Central memory CD8-positive, alpha-beta T cell (primary cell): ENCODE results near the gene ECHDC3.
A peak's percentile ranks its signal among the peaks of the same experiment; 100 is the strongest.
"Not testable (repeated sequence)": the region's sequence is repeated elsewhere in the genome, so short reads cannot be mapped to it uniquely, and the experiment has no call there.

ENCODE experiments used
- ATAC-seq: fragments of 150-1000 bp; cut with Tn5 transposase; replicated peaks from 2 replicates; pipeline ENCODE4 v1.10.0; 2022; ENCODE audit warnings: mild to moderate bottlenecking, moderate FRiP score, moderate number of reproducible peaks; ENCODE audit not compliant: poor library complexity, severe bottlenecking; ENCODE audit errors: extremely low read depth
- DNase-seq, 2 donors: peaks; one replicate each; pipeline ENCODE4 v3.0.0; 2021; ENCODE audit warnings: low spot score in 2 of 2
- H3K27ac Mint-ChIP-seq: one replicate; pipeline ENCODE4 v1.8.0; 2022; ENCODE audit warnings: low read depth, mild to moderate bottlenecking, moderate library complexity, mixed read lengths
- H3K27me3 Mint-ChIP-seq: one replicate; pipeline ENCODE4 v1.8.0; 2022; ENCODE audit warnings: mixed read lengths
- H3K36me3 Mint-ChIP-seq: one replicate; pipeline ENCODE4 v1.8.0; 2022; ENCODE audit warnings: mild to moderate bottlenecking, moderate library complexity, mixed read lengths; ENCODE audit not compliant: insufficient read depth
- H3K4me1 Mint-ChIP-seq: one replicate; pipeline ENCODE4 v1.8.0; 2022; ENCODE audit warnings: mixed read lengths
- H3K4me3 Mint-ChIP-seq: one replicate; pipeline ENCODE4 v1.8.0; 2022; ENCODE audit warnings: mild to moderate bottlenecking, moderate library complexity, mixed read lengths
- H3K9me3 Mint-ChIP-seq: one replicate; pipeline ENCODE4 v1.8.0; 2022; ENCODE audit warnings: mixed read lengths

Gene ECHDC3

DNA sequence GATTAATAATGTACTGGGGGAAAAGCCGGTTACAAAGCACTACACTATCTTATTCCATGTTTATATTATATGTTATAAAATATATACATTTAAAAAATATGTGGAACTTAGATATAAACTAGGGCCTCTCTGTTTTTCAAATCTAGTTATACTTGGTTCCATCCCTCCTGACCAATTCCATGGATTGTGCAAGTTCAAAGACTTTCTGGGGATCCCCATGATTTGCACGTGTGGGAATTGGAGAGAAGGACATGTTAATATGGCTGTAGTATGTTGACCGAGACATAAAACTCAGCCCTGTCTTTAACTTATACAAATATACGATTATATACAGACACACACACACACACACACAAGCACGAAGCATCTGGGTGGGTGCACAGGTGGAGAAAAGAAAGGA is 18.8 kb upstream of the ECHDC3 start:
- Mint-ChIP-seq H3K4me3 (no peak overlapping the region), H3K36me3 (peaks cover 2% of the 10 kb centered on the region), H3K27me3 (peaks cover 56% of the 10 kb centered on the region), H3K9me3 (no peaks in the 10 kb centered on the region), H3K4me1 (peaks cover 7% of the 10 kb centered on the region), H3K27ac (no peak overlapping the region)
- no peak for ATAC-seq
- DNase-seq = no peak

DNA sequence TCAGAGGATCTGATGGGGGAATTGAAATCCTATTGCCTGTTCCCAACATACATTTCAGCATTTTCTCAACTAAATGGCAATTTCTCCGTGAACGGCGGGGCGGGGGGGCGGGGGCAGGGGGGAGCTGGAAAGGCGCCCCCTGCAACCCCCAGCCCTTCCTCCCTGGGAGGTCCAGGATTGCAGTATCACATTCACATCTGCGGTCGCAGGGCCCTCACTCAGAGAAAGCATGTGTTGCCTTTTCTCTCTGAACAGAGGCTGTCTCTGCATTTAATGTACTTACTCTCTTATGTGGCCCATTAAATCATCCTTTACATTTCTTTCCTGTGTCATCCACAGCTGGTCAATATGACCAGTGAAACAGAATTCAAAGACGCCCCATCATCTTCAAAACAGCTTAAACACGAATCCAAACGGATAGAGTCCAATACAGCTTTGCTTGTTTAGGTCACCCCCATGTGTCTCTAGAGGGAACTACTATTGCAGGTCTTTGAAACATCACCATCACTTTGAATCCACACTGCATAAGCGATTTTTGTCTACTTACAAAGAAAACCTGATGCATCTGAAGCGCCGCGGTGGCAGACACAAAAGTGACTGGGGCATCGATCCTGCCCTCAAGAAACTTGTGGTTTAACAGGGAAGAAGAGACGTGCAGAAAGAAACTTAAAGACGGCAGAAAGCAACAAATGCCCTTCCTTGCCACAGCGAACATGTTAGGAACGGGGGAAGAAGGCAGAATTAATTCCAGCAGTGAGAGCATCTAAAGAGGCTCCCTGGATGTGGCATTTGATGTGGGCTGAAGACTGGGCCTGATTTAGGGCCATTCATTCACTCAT is 17.0 kb upstream of the ECHDC3 start:
- peaks cover 49% of the 10 kb centered on the region for H3K27me3 Mint-ChIP-seq
- no peak overlapping the region for H3K4me3 Mint-ChIP-seq
- H3K36me3 Mint-ChIP-seq = no peaks in the 10 kb centered on the region
- DNase-seq = no peak
- peaks cover 7% of the 10 kb centered on the region for H3K4me1 Mint-ChIP-seq
- no peak for ATAC-seq
- H3K27ac Mint-ChIP-seq = no peak overlapping the region
- no peaks in the 10 kb centered on the region for H3K9me3 Mint-ChIP-seq

DNA sequence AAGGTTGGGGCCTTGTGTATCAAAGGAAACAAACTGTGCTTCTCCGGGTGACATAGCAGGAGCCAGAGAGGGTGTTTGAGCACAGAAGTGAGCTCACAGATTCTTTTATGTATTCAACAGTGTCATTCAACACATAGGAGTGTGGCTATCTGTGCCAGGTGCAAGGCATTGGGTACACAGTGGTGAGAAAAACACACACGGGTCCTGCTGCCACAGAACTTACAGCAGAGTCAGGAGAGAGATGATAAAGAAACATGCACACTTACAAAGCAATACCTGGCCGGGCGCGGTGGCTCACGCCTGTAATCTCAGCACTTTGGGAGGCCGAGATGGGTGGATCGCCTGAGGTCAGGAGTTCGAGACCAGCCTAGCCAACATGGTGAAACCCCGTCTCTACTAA is 16.3 kb upstream of the ECHDC3 start:
- no peak for ATAC-seq
- Mint-ChIP-seq H3K9me3 (no peaks in the 10 kb centered on the region), H3K36me3 (no peaks in the 10 kb centered on the region), H3K4me1 (peaks cover 7% of the 10 kb centered on the region), H3K4me3 (no peak overlapping the region), H3K27me3 (peaks cover 42% of the 10 kb centered on the region), H3K27ac (no peak overlapping the region)
- no peak for DNase-seq

DNA sequence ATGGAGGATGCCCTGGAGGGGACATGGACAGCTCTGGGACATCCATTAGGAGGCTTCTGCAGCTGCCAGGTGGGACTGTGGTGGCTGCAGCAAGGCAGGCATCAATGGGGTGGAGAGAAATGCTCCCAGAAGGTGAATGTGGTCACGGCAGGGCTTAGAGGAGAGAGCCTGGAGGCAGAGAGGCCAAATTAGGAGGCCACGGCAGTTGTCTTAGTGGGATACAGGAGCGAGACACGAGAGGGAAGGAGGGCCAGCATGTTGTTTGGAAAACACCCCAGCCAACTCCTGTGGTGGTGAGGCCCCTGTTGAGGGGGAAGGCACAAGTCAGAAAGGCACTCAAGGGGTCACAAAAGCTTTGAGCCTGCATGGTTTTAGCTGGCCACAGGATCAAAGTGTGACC is 14.6 kb upstream of the ECHDC3 start:
- ATAC-seq (no peak), DNase-seq (no peak)
- Mint-ChIP-seq H3K4me1 (peaks cover 7% of the 10 kb centered on the region), H3K9me3 (no peaks in the 10 kb centered on the region), H3K36me3 (no peaks in the 10 kb centered on the region), H3K27me3 (peaks cover 25% of the 10 kb centered on the region), H3K27ac (no peak overlapping the region), H3K4me3 (no peak overlapping the region)

DNA sequence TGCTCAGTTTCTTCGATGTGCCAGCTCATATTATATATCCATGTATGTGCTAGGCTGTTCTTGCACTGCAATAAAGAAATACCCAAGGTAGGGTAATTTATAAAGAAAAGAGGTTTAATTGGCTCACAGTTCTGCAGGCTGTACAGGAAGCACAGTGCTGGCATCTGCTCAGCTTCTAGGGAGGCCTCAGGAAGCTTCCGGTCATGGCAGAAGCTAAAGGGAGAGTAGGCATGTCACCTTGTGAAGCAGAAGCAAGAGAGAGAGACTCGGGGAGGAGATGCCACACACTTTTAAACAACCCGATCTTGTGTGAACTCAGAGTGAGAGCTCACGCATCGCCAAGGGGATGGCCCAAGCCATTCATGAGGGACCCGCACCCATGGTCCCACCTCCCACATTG is 13.8 kb upstream of the ECHDC3 start:
- ATAC-seq (no peak), DNase-seq (no peak)
- Mint-ChIP-seq H3K27me3 (peaks cover 23% of the 10 kb centered on the region), H3K36me3 (no peaks in the 10 kb centered on the region), H3K4me1 (peaks cover 7% of the 10 kb centered on the region), H3K9me3 (no peaks in the 10 kb centered on the region), H3K4me3 (no peak overlapping the region), H3K27ac (no peak overlapping the region)

DNA sequence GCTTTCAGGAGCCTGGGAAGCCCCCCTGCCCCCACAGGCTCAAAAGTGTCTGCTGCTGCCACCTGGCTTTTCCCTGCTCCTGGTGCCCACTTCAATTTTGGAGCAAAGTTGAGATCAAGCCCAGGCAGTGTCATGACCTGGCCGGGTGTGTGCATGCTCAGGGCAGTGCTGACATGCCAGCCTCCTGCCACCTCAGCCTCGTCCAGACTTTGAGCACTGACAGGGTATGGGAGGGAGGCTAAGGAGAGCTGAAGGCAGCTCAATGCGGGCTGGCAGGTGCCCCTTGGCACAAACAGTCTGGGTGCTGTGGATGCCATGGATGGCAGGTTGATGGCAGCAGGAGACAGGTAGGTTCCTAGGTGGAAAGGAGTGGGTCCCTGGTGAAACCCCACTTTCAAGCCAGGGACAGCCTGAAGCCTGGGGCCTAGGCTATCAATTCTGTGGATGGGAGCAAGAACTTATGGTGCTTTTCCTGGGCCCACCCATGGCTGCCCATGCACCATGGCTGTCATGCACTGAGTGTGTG is 12.3 kb upstream of the ECHDC3 start:
- ATAC-seq (no peak), DNase-seq (no peak)
- H3K27me3 Mint-ChIP-seq = peaks cover 21% of the 10 kb centered on the region
- no peaks in the 10 kb centered on the region for H3K36me3 Mint-ChIP-seq
- no peak overlapping the region for H3K27ac Mint-ChIP-seq
- H3K4me1 Mint-ChIP-seq = peaks cover 7% of the 10 kb centered on the region
- H3K4me3 Mint-ChIP-seq = no peak overlapping the region
- no peaks in the 10 kb centered on the region for H3K9me3 Mint-ChIP-seq

DNA sequence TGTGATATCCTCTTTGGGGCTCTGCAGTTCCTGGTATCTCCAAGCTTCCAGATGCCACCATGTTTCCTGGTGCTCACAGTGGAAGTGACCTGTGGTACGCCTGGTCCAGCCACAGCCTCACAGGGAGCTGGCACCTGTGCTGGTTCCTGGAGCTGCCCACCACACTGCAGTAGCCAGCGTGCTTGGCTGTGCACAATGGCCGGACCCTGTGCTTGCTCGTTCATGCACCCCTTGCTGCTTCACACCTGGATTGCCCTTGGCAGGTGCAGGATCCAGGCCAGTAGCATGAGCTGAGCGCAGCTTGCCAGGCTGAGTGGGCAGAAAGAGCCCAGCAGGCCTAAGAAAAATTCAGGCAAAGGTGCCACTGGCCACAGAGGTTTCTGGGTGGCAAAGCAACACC is 11.4 kb upstream of the ECHDC3 start:
- H3K36me3 Mint-ChIP-seq = no peaks in the 10 kb centered on the region
- no peaks in the 10 kb centered on the region for H3K4me1 Mint-ChIP-seq
- H3K9me3 Mint-ChIP-seq = no peaks in the 10 kb centered on the region
- DNase-seq (no peak), ATAC-seq (no peak)
- H3K27ac Mint-ChIP-seq = no peak overlapping the region
- H3K4me3 Mint-ChIP-seq = no peak overlapping the region
- H3K27me3 Mint-ChIP-seq = peaks cover 12% of the 10 kb centered on the region

DNA sequence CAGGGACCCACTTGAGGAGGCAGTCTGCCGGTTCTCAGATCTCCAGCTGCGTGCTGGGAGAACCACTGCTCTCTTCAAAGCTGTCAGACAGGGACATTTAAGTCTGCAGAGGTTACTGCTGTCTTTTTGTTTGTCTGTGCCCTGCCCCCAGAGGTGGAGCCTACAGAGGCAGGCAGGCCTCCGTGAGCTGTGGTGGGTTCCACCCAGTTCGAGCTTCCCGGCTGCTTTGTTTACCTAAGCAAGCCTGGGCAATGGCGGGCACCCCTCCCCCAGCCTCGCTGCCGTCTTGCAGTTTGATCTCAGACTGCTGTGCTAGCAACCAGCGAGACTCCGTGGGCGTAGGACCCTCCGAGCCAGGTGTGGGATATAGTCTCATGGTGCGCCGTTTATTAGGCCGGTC is 5.4 kb upstream of the ECHDC3 start:
- DNase-seq, ATAC-seq, H3K27ac Mint-ChIP-seq, H3K4me1 Mint-ChIP-seq, H3K36me3 Mint-ChIP-seq, H3K9me3 Mint-ChIP-seq, H3K4me3 Mint-ChIP-seq: not testable (repeated sequence)
- H3K27me3 Mint-ChIP-seq = peaks cover 38% of the 10 kb centered on the region

DNA sequence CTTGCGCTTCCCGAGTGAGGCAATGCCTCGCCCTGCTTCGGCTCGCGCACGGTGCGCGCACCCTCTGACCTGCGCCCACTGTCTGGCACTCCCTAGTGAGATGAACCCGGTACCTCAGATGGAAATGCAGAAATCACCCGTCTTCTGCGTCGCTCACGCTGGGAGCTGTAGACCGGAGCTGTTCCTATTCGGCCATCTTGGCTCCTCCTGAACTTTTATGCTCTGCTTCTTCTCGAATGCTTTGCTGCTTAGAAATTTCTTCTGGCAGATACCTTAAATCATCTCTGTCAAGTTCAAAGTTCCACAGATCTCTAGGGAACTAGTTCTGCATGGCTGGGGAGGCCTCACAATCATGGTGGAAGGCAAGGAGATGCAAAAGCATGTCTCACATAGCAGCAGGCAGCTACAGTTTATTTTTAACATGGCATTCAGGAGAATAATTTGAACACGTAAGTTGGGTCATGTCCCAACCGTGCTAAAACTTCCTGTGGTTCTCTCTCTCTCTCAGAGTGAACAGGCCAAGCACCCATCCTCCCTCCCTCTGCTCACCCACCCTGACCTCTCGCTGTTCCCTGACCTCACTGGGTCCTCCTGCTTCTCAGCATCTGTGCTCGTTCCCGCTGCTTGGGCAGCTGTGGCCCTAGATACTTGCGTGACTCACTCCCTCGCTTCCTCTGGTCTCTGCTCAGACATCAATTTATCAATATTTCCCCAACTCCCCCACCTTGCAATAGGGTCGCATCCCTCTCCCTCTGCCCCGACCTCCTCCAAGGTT is 4.7 kb upstream of the ECHDC3 start:
- not testable (repeated sequence) for ATAC-seq, H3K9me3 Mint-ChIP-seq, H3K36me3 Mint-ChIP-seq, DNase-seq, H3K27ac Mint-ChIP-seq, H3K4me3 Mint-ChIP-seq, H3K4me1 Mint-ChIP-seq
- peaks cover 41% of the 10 kb centered on the region for H3K27me3 Mint-ChIP-seq

DNA sequence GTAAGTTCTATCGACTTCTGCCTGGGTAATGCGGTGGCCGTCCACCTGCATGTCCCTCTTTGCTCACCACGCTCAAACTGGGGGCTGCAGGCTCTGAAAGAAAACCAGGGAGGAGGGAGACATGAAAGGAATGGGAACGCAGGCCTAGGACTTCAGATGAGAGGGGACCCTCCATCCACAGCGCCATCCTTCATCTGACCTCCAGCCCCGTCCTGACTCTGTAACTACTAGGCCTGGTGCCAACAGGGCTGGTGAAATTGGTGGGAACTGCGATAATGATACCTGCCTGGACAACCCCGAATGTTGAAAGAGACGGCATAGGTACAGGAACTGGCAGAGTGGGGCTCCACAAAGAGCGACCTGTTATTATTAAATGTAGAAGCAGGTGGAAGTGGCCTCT is 1.3 kb upstream of the ECHDC3 start:
- no peak overlapping the region for H3K27ac Mint-ChIP-seq
- ATAC-seq (no peak), DNase-seq (no peak)
- H3K27me3 Mint-ChIP-seq = peaks cover 49% of the 10 kb centered on the region
- peaks cover 6% of the 10 kb centered on the region for H3K4me1 Mint-ChIP-seq
- no peak overlapping the region for H3K4me3 Mint-ChIP-seq
- no peaks in the 10 kb centered on the region for H3K36me3 Mint-ChIP-seq
- no peaks in the 10 kb centered on the region for H3K9me3 Mint-ChIP-seq

DNA sequence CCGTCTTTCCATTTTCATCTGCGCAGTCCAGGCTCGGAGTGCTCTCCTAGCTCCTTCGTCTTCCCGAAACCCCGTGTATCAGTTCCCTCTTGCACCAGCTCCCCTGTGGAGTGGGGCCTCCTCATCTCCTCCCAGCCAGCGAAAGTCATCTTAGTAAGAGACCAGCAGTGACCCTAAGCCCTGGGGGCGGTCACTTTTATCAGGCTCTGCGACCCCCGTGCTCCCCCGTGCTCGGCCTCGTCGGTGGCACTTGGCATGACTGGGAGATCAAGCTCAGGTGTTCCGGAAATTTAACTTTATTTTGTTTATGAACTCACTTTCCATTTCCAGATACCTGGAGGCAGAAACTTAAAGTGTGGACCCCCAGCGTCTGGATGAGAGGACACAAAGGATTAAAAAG is 574 bp upstream of the ECHDC3 start:
- peaks cover 49% of the 10 kb centered on the region for H3K27me3 Mint-ChIP-seq
- H3K36me3 Mint-ChIP-seq = no peaks in the 10 kb centered on the region
- no peak for ATAC-seq

DNA sequence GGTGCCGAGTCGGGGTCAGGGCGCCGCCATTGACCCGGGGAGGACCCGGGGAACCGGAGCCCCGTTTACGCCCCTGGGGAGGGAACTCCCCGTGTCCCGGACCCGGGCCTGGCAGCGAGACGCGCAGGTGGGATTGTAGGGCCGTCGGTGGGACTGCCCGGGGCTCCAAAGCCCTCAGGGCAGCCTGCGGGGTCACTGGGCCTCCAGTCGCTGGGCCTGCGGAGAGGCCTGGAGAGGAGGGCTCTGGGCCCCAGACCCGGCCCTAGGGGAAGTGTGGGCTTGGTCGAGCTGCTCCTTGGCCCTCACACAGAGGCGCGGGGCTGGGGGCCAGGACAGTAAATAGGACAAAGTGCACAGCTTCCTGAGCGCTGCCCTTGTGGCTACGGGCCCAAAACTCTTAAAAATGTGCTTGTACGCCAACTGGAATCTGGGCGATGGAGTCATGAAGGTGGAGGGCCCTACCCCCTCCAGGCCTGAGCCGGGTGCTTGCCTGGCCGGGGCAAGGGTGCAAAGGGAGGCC is 657 bp downstream of the ECHDC3 start:
- Mint-ChIP-seq H3K9me3 (no peaks in the 10 kb centered on the region), H3K36me3 (no peaks in the 10 kb centered on the region), H3K4me3 (peak overlapping the region; percentile 65), H3K4me1 (peaks cover 6% of the 10 kb centered on the region), H3K27ac (no peak overlapping the region), H3K27me3 (peaks cover 42% of the 10 kb centered on the region)
- no peak for DNase-seq
- no peak for ATAC-seq

More for the DNA sequence above, 574 bp upstream of the ECHDC3 start:
- DNase-seq = no peak
- Mint-ChIP-seq H3K4me3 (peak overlapping the region; percentile 57), H3K4me1 (peaks cover 6% of the 10 kb centered on the region), H3K27ac (no peak overlapping the region), H3K9me3 (no peaks in the 10 kb centered on the region)
